ENCODE data around the gene CACNA2D3.
"Not testable (repeated sequence)": the region's sequence is repeated elsewhere in the genome, so short reads cannot be mapped to it uniquely, and the experiment has no call there.

DNA sequence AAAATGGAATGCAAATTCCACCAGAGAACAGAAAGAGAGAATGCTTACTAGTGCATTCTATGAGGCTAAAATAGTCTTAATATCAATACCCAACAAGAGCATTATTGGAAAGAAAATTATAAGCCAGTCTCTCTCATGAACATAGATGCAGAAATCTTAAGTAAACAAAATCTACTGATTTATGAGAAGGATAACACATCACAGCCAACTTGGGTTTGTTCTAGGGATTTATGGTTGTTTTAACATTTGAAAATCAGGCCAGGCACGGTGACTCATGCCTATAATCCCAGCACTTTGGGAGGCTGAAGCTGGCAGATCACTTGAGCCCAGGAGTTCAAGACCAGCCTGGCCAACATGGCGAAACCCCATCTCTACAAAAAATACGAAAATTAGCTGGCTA lies 989.6 kb downstream of the CACNA2D3 start:
- TF ChIP-seq, protein P1, sequence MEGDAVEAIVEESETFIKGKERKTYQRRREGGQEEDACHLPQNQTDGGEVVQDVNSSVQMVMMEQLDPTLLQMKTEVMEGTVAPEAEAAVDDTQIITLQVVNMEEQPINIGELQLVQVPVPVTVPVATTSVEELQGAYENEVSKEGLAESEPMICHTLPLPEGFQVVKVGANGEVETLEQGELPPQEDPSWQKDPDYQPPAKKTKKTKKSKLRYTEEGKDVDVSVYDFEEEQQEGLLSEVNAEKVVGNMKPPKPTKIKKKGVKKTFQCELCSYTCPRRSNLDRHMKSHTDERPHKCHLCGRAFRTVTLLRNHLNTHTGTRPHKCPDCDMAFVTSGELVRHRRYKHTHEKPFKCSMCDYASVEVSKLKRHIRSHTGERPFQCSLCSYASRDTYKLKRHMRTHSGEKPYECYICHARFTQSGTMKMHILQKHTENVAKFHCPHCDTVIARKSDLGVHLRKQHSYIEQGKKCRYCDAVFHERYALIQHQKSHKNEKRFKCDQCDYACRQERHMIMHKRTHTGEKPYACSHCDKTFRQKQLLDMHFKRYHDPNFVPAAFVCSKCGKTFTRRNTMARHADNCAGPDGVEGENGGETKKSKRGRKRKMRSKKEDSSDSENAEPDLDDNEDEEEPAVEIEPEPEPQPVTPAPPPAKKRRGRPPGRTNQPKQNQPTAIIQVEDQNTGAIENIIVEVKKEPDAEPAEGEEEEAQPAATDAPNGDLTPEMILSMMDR (IDR thresholded peaks at IDR 0.05) = not testable (repeated sequence)
- TF ChIP-seq POLR2A (IDR thresholded peaks at IDR 0.05) = not testable (repeated sequence)

Data from lower leg skin (tissue), 3 donors.